ENCODE data around the gene BRPF3. TPM values are rescaled to one million over a fixed set of nuclear protein-coding genes. Genes with fewer than 3 reads are reported as not detected.

Gene BRPF3
- total RNA-seq, 1 donor from 2014 or later = 24.1 TPM

DNA sequence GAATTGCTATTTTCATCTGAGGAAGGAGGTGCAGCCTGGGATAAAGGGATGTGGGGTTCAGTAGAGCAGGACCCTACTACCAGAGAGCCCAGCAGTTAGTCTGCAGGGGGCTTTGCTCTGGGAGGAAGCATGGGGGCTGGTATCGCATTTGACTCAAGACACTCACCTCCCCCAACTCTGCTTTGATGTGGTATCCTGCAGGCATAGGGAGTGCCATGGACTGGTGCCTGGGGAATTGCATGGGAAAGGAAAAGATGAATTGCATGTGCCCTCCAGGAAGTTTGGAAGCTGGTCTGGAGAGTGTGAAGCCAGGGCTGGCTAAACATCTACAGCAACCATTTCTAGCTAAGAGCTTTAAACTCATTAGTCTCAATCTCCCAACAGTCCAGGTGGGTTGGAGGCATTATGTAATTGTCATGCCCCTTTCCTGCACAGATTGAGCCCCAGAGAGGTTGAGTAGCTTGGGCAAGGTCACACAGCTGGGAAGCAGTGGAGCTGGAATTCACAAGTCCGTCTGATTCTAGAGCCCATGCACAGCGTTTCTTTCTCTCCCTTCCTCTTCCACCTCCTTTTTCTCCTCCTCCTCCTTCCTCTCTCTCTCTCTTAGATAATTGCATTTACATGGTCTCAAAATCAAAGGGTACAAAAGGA, 47.1 kb downstream of the BRPF3 start:
- Mint-ChIP-seq H3K36me3 (ENCODE audit: low read depth) (no peaks in the 10 kb centered on the region), H3K27ac (no peak overlapping the region), H3K4me3 (ENCODE audit: low read depth) (no peak overlapping the region), H3K4me1 (ENCODE audit: low read depth) (peaks cover 13% of the 10 kb centered on the region), H3K9me3 (no peaks in the 10 kb centered on the region), H3K27me3 (ENCODE audit: low read depth) (peaks cover 26% of the 10 kb centered on the region)
- no peak for DNase-seq (ENCODE audit: low spot score)
- intact Hi-C loops (cut with micrococcal nuclease) = loop anchor here (5.0 kb wide), 1 partner anchor 121 kb away; no protein-coding TSS in a partner anchor

DNA sequence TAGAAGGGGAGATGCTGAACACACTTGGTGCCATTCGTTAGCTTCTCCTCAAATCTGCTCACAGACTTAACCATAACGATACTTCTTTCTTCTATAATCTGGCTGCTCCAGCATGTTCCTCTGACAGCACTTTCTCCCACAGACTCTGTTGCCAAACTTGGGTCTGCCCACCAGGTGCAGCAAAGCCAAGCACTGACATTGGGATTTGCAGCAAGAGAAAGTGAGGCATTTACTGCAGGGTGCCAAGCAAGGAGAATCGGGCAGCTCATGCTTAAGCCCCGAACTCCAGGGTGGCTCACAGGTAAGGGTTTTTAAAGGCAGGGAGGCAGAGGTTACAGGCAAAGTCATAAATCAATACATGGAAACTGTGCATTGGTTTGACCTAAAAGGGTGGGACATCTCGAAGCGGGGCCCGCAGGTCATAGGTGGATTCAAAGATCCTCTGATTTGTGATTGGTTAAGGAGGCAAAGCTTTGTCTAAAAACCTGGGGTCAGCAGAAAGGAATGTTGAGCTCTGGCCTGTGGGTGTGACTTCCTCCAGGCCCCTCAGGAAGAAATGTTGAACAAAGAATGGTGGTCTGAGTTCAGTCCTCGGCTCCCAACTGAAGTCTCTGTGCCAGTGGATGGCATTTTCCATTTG, 48.2 kb downstream of the BRPF3 start:
- intact Hi-C loops (cut with micrococcal nuclease) = loop anchor here (5.0 kb wide), 1 partner anchor 122 kb away; no protein-coding TSS in a partner anchor
- H3K9me3 Mint-ChIP-seq = no peaks in the 10 kb centered on the region
- no peak for DNase-seq (ENCODE audit: low spot score)

DNA sequence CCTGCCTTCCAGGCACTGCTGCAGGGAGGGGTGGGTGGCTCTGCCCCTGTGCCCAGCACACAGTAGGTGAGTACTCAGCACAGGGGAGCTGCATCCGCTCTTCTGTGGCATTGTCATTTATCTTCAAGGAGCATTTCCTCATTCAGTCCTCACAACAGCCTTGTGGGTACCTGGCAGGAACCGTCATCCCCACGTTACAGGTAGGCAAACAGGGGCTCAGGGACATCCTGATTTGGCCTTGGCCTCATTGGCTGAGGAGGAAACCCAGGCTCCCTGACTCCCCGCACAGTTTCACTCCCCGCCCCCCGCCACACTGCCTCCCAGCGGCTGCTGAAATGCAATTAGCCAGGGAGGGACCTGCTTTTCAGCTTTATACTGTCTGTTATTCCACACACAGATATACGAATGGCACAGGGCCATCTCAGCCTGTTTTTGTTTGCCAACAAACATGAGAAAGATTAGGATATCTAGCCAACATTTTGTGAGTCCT, 49.1 kb downstream of the BRPF3 start:
- peaks cover 13% of the 10 kb centered on the region for H3K4me1 Mint-ChIP-seq (ENCODE audit: low read depth)
- no peak for DNase-seq (ENCODE audit: low spot score)

More for the DNA sequence above, 48.2 kb downstream of the BRPF3 start:
- peaks cover 13% of the 10 kb centered on the region for H3K4me1 Mint-ChIP-seq (ENCODE audit: low read depth)
- H3K27ac Mint-ChIP-seq = no peak overlapping the region
- H3K27me3 Mint-ChIP-seq (ENCODE audit: low read depth) = peaks cover 28% of the 10 kb centered on the region
- H3K36me3 Mint-ChIP-seq (ENCODE audit: low read depth) = no peaks in the 10 kb centered on the region
- no peak overlapping the region for H3K4me3 Mint-ChIP-seq (ENCODE audit: low read depth)

DNA sequence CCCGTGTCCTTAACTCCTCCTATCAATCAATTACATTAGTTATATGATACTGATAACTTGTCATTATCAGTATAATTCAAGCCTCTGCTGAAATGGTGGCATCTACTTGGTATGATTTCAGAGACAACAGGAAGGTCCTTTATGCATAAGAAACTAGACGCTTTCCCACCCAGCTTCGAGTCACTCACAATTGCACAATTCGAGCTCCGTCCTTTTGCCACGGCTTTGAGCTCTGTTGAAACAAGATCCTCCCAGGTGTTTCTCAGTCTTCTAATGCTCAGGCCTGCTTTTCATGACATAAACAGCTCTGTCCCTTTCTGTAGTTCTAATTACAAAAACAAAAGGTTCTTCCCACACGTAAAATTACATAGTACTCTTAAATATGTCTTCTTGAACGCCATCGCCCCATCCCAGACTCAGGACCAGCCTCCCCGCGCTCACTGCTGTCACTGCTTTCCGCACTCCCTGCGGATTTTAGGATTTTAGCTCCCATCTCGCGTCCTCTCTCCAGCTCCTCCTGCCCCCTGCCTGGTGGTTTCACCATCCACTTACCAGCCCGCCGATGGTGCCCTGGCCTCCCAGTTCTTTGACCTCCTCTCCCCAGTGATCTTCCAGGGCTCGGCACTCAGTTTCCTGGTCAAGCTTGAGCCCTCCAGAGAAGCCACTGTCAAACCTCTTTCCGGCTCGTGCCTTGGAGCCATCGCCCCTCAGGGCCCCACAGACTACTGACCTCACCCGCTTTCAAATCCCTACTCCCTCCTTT, 50.1 kb downstream of the BRPF3 start:
- intact Hi-C loops (cut with micrococcal nuclease) = no loop called here
- Mint-ChIP-seq H3K9me3 (no peaks in the 10 kb centered on the region), H3K4me3 (ENCODE audit: low read depth) (no peak overlapping the region), H3K27ac (no peak overlapping the region), H3K4me1 (ENCODE audit: low read depth) (peaks cover 8% of the 10 kb centered on the region), H3K27me3 (ENCODE audit: low read depth) (peaks cover 29% of the 10 kb centered on the region), H3K36me3 (ENCODE audit: low read depth) (no peaks in the 10 kb centered on the region)
- DNase-seq (ENCODE audit: low spot score) = no peak

More for the DNA sequence above, 49.1 kb downstream of the BRPF3 start:
- intact Hi-C loops (cut with micrococcal nuclease) = no loop called here
- H3K4me3 Mint-ChIP-seq (ENCODE audit: low read depth) = no peak overlapping the region
- no peaks in the 10 kb centered on the region for H3K36me3 Mint-ChIP-seq (ENCODE audit: low read depth)
- no peak overlapping the region for H3K27ac Mint-ChIP-seq
- peaks cover 28% of the 10 kb centered on the region for H3K27me3 Mint-ChIP-seq (ENCODE audit: low read depth)
- no peaks in the 10 kb centered on the region for H3K9me3 Mint-ChIP-seq

DNA sequence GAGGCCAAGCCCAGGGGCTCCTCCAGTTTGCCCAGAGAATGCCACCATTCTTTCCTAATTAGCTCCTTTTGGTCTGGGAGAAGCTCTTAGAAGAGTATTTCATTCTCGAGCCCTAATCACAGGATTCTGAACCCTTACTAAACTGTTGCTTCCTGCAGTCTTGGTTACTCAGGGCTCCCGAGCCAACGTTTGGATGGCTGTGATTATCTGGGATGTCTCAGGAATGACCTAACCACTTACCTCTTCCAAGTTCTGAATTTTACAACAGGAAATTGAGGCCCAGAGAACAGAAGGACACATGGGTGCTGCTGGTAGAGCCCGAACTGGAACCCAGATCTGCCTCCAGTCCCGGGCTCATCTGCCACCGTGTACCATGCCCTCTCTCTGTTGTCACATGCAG, 51.1 kb downstream of the BRPF3 start:
- Mint-ChIP-seq H3K27ac (no peak overlapping the region), H3K4me3 (ENCODE audit: low read depth) (no peak overlapping the region), H3K9me3 (no peaks in the 10 kb centered on the region), H3K36me3 (ENCODE audit: low read depth) (no peaks in the 10 kb centered on the region), H3K4me1 (ENCODE audit: low read depth) (peaks cover 1% of the 10 kb centered on the region), H3K27me3 (ENCODE audit: low read depth) (peaks cover 21% of the 10 kb centered on the region)
- intact Hi-C loops (cut with micrococcal nuclease) = no loop called here
- DNase-seq (ENCODE audit: low spot score) = no peak

DNA sequence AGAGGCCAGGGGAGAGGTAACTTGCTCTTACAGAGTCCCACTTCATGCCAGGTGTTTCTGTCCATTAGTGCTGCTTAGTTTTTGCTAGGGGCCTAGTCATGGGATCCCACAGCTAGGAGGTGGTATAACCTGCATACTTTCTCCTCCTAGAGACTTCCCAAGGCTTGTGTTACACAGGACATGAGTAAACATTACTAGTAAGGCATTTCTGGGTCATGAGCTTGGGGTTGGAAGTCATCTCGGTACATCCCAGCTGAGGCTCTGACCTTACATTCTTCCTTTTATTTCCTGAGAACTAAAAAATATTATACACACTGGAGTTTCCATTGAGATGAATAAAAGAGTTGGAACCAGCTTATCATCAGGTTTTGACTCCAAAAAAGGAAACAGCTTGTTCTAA, 52.4 kb downstream of the BRPF3 start:
- Mint-ChIP-seq H3K36me3 (ENCODE audit: low read depth) (no peaks in the 10 kb centered on the region), H3K4me3 (ENCODE audit: low read depth) (no peak overlapping the region), H3K4me1 (ENCODE audit: low read depth) (peaks cover 1% of the 10 kb centered on the region), H3K9me3 (no peaks in the 10 kb centered on the region), H3K27ac (no peak overlapping the region), H3K27me3 (ENCODE audit: low read depth) (peaks cover 14% of the 10 kb centered on the region)
- intact Hi-C loops (cut with micrococcal nuclease) = no loop called here
- no peak for DNase-seq (ENCODE audit: low spot score)

DNA sequence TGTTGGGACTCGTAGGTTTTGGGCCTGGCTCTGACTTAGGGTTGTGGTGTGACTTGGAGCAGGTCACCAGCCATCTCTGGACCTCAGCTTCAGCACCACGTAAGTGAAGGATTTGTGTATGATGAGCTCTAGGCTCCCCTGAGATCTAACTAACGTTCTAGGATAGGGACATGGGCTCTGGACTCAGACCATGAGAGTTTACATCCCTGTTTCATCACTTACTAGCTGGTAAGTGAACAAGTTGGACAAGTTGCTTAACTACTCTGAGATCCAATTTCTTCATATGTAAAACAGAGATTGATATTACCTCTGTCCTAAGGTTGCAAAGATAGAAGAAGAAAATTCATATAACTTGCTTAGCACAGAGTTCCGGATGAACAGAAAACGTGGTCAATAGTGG, 53.0 kb downstream of the BRPF3 start:
- DNase-seq (ENCODE audit: low spot score) = no peak
- Mint-ChIP-seq H3K9me3 (no peaks in the 10 kb centered on the region), H3K27ac (no peak overlapping the region), H3K27me3 (ENCODE audit: low read depth) (peaks cover 10% of the 10 kb centered on the region), H3K4me3 (ENCODE audit: low read depth) (no peak overlapping the region), H3K4me1 (ENCODE audit: low read depth) (peaks cover 1% of the 10 kb centered on the region), H3K36me3 (ENCODE audit: low read depth) (no peaks in the 10 kb centered on the region)
- intact Hi-C loops (cut with micrococcal nuclease) = no loop called here

DNA sequence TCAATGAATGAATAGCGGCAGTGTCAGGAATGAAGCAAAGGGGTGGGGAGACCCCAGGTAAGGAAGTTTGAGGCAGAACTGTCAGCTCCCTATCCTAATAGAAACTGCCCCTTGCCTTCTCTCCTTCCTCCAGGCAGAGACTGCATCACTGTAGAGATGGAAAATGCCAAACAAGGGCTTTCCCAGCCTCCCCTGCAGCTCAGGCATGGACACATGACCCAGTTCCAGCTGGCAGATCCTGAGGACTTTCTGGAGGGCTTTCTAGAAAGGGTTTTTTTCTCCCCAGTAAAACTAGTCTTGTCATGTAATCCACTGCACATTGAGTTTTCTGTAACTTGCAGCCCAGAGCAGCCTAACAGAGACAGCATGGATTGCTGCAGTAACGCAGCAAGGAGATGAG, 55.5 kb downstream of the BRPF3 start:
- no peak overlapping the region for H3K27ac Mint-ChIP-seq
- no peaks in the 10 kb centered on the region for H3K9me3 Mint-ChIP-seq
- intact Hi-C loops (cut with micrococcal nuclease) = no loop called here
- no peak for DNase-seq (ENCODE audit: low spot score)
- H3K4me1 Mint-ChIP-seq (ENCODE audit: low read depth) = no peaks in the 10 kb centered on the region
- H3K4me3 Mint-ChIP-seq (ENCODE audit: low read depth) = no peak overlapping the region
- peaks cover 13% of the 10 kb centered on the region for H3K27me3 Mint-ChIP-seq (ENCODE audit: low read depth)
- H3K36me3 Mint-ChIP-seq (ENCODE audit: low read depth) = no peaks in the 10 kb centered on the region

DNA sequence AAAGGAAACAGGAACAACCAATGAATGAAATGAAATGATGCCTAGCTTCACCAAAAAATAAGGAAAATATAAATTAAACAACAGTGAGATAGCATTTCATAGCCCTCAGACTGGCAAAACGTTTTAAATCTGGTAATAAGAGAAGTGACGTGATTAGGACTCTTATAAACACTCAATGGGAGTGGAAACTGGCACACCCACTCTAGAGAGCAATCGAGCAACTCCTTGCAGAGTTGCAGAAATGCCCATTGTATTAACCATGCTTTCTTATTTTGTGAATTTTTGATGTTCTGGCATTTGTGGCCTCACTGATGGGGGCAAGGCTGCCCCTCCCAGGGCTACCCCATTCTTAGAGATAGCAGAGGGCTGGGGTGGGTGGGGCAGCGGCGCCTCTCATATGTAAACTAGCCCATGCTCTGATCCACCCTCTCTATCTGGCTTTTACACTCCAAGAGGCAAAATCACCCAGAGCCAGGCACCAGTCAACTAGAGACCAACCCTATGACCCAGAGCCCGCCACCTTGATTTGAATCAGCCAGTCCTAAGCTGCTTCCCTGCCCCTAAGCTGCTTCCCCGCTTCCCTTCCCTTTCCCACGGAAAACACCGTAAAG, 67.0 kb downstream of the BRPF3 start:
- H3K9me3 Mint-ChIP-seq = peaks cover 4% of the 10 kb centered on the region
- H3K36me3 Mint-ChIP-seq (ENCODE audit: low read depth) = no peaks in the 10 kb centered on the region
- intact Hi-C loops (cut with micrococcal nuclease) = no loop called here
- H3K4me1 Mint-ChIP-seq (ENCODE audit: low read depth) = no peaks in the 10 kb centered on the region
- peaks cover 21% of the 10 kb centered on the region for H3K27me3 Mint-ChIP-seq (ENCODE audit: low read depth)
- no peak for DNase-seq (ENCODE audit: low spot score)
- no peak overlapping the region for H3K4me3 Mint-ChIP-seq (ENCODE audit: low read depth)
- no peak overlapping the region for H3K27ac Mint-ChIP-seq

DNA sequence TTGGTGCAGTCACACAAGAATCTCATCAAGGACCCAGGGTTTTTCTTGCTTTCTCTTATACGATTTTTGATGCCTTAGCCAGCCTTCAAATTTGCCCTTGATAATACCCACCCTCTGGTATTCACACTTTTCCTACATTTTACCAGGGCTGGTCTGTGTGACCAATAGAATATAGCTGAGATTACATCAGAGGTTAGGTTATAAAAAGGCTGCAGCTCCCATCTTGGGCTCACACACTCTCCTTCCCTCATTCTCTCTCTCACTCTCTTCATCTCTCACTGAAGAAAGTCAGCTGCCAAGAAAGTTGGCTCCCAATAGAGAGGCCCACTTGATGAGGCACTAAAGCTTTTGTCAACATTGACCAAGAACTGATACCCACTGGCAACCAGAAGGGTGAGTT, 69.2 kb downstream of the BRPF3 start:
- no peak overlapping the region for H3K27ac Mint-ChIP-seq

DNA sequence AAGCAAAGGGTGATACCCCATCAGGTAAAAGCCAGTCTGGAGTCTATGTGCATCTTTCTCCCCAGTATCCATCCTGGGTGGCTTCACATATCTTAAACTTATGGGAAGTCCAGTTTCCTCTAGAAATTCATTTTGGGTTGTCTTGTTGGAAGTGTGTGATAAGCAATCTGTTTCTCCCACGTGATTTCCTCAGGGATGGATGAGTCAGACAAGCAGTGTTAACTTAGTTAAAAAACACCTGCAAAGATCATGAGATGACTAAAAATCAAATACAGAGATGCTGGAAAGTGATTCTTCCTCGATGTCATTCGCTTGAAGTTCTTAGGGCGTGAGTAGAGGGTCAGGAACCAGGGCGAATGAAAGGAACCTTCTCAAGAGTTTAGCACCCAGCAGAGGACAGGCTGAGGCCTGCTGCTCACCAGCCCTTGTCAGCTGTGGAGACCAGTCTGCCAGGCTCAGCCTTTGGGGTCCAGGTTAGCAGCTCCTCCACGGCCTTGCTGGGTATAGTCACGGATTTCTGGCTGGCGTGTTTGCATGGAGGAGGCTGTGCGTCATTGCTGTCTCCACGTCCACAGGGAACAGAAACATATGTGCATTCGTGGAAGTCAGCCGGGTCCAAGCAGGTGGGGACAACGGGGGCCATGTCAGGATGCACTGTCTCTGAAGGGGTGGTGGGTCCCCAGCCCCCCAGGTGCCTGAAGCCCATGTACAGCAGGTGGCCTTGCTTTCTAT, 70.5 kb downstream of the BRPF3 start:
- intact Hi-C loops (cut with micrococcal nuclease) = no loop called here
- H3K27me3 Mint-ChIP-seq (ENCODE audit: low read depth) = peaks cover 12% of the 10 kb centered on the region
- H3K36me3 Mint-ChIP-seq (ENCODE audit: low read depth) = no peaks in the 10 kb centered on the region
- H3K27ac Mint-ChIP-seq = no peak overlapping the region
- no peaks in the 10 kb centered on the region for H3K4me1 Mint-ChIP-seq (ENCODE audit: low read depth)
- peaks cover 4% of the 10 kb centered on the region for H3K9me3 Mint-ChIP-seq
- DNase-seq (ENCODE audit: low spot score) = no peak
- H3K4me3 Mint-ChIP-seq (ENCODE audit: low read depth) = no peak overlapping the region

More for the DNA sequence above, 69.2 kb downstream of the BRPF3 start:
- H3K4me3 Mint-ChIP-seq (ENCODE audit: low read depth) = no peak overlapping the region
- no peaks in the 10 kb centered on the region for H3K36me3 Mint-ChIP-seq (ENCODE audit: low read depth)
- no peak for DNase-seq (ENCODE audit: low spot score)
- peaks cover 13% of the 10 kb centered on the region for H3K27me3 Mint-ChIP-seq (ENCODE audit: low read depth)
- intact Hi-C loops (cut with micrococcal nuclease) = no loop called here
- no peaks in the 10 kb centered on the region for H3K4me1 Mint-ChIP-seq (ENCODE audit: low read depth)
- H3K9me3 Mint-ChIP-seq = peaks cover 4% of the 10 kb centered on the region

DNA sequence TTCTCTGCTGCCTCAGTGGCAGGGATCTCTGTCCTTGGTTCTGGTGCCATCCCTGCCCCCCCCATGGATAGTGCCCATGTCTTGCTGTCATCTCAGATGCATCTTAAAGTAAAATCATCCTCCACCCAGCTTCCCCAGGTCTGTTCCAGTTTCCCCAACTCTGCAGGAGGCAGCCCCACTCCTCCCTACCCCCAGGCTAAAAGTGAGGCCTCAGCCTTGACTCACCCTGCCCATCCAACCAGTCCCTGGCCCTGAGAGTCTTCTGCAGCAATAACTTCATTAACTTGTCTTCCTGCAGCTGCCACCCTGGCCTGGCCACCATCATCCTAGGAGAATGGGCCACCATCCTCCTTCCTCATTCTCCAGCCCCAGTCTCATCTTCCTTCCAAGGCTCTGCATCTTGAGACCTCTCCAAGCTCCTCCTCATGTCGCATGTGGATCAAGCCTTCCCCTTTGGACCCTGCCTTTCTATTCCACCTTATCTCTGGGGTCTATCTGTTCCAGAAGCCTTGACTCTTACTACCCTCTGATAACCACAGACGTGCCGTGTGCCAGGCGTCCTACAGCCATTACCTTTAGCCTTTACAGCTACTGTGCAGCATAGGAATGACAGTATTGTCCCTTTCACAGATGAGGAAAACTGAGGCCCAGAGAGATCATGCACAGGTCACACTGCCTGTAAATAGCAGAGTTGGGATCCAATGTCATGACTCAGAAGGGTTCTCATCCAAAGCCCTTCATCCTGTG, 71.4 kb downstream of the BRPF3 start:
- no peaks in the 10 kb centered on the region for H3K4me1 Mint-ChIP-seq (ENCODE audit: low read depth)
- no peak for DNase-seq (ENCODE audit: low spot score)
- H3K27ac Mint-ChIP-seq = no peak overlapping the region
- H3K4me3 Mint-ChIP-seq (ENCODE audit: low read depth) = no peak overlapping the region
- no peaks in the 10 kb centered on the region for H3K36me3 Mint-ChIP-seq (ENCODE audit: low read depth)
- intact Hi-C loops (cut with micrococcal nuclease) = no loop called here
- peaks cover 10% of the 10 kb centered on the region for H3K27me3 Mint-ChIP-seq (ENCODE audit: low read depth)
- H3K9me3 Mint-ChIP-seq = peaks cover 4% of the 10 kb centered on the region

All from activated T-helper 2 cell treated with anti-CD3 and anti-CD28 coated beads, Interferon-gamma antibody, Interleukin-2, Interleukin-4, amounts not matched to agents 10 μg/mL and 5 μg/mL and 100 μg/mL, durations not matched to agents 14 hours and 24 hours and 36 hours (primary cell).